Measurements from ENCODE around the gene FRG2B.
A peak's percentile ranks its signal among the peaks of the same experiment; 100 is the strongest.
"Not testable (repeated sequence)": the region's sequence is repeated elsewhere in the genome, so short reads cannot be mapped to it uniquely, and the experiment has no call there.

FRG2B gene

GRCh38 chr10:133626695-133627094 lies at the start of gene FRG2B:
TSS of gene FRG2B (minus strand) at chr10:133626795. CDS start at chr10:133626742, 53 bp downstream.
- DNase-seq (ENCODE audit: low spot score) = not testable (repeated sequence)

DNA sequence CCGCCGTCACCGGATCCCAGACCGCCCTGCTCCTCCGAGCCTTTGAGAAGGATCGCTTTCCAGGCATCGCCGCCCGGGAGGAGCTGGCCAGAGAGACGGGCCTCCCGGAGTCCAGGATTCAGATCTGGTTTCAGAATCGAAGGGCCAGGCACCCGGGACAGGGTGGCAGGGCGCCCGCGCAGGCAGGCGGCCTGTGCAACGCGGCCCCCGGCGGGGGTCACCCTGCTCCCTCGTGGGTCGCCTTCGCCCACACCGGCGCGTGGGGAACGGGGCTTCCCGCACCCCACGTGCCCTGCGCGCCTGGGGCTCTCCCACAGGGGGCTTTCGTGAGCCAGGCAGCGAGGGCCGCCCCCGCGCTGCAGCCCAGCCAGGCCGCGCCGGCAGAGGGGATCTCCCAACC lies 40.9 kb upstream of the FRG2B start:
- not testable (repeated sequence) for DNase-seq (ENCODE audit: low spot score)

DNA sequence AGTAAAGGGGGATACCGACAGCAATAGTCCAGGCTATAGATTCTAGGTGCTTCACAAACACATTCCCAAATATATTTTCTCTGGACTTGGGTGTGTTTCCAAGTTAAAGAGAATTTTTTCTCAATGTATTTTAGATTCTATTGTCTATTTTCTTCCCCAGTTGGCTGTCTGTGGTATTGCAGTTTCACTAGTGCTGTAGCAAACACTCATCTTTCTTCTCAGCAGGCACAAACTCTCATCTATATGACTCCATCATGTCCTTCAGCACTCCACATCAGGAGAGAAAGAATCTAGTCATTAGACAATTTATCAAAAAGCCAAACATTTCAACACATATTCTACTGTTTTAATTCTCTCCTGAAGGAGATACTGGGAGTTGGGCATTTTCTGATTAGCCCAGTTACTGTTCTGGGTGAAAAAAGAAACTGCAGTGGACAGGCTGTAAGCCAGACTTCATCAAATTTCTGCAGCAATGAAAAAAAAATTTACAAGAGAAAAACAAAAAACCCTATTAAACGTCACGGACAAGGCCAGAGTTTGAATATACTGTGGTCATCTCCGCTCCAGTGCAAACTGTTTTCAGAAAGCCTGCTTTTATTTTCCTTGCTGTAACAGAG lies 37.1 kb upstream of the FRG2B start:
- DNase-seq (ENCODE audit: low spot score) = not testable (repeated sequence)

- not testable (repeated sequence) for DNase-seq (ENCODE audit: low spot score)
Measured at GRCh38 chr10:133661122-133661521, 34.5 kb upstream of the FRG2B start.

GRCh38 chr10:133660516-133660915 lies 33.9 kb upstream of the FRG2B start:
- DNase-seq (ENCODE audit: low spot score) = not testable (repeated sequence)

DNA sequence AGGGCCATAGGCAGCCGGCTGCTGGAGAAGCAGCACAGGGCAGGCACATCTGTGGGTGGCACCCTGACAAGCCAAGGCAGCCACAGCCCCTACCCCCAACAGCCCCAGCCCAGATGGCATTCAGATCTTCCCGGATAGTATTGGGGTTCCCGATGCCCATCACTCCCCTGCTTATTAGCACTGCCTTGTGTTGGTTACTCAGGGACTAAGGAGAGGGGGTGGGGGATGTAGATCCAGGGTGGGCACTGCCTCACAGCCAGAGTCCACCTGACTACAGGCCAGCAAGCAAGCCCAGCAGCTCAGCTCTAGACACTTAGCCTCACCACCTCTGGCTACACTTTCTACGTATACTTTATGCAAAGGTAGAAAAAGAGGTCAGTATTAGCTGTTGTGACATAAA lies 30.7 kb upstream of the FRG2B start:
- not testable (repeated sequence) for DNase-seq (ENCODE audit: low spot score)

DNA sequence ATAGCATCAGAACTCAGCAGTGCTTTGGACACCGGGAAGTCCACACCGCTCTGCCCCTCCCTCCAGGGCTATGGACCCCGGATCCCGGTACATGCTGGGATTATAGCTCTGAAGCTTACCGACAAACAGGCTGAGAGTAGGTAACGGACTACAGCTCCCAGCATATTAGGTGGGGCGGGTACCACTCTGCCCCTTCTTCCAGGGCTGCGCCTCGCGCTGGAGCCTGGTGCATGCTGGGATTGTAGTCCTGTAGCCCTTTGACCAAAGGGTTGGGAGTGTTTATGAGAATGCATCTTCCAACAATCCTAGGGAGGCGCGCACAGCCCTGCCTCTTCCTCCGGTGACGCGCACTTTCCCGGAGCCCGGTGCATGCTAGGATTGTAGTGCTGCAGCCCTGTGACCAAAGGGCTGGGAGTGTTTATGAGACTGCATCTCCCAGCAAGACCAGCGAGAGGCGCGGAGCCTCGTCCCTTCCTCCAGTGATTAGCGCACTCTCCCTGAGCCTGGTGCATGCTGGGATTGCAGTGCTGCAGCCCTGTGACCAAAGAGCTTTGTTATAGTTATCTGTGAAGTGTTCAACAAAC lies 22.4 kb upstream of the FRG2B start:
- not testable (repeated sequence) for DNase-seq (ENCODE audit: low spot score)

DNA sequence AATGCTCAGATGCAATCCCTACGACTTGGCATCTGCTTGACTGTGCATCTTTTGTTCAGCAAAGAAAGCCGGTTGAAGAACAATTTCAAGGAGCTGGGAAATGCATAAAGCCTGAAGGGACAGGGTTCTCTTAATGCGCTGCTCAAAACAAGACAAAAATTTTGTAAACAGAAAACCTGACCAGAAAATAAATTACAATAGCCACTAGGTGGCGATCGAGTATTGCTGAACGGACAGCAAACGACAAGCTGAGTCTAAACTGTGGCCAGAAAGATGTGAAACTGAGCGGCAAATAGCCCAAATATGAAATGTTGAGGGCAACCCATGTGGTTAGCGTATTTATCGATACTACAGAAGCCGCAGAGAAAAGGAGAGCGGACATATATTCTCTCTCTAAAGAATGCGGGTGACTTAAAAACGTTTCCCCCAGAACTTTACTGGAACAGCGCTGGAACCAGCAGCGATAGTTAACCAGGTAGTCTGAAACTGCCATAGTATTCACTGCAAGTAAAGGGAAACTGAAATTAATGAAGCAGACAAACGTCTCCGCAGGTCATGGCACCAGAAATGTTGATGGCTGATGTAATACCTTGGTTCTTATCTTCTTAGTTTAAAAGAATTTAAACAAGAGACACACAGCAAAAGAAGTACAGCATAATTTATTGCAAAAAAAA lies 20.6 kb upstream of the FRG2B start:
- not testable (repeated sequence) for DNase-seq (ENCODE audit: low spot score)

- not testable (repeated sequence) for DNase-seq (ENCODE audit: low spot score)
Measured at GRCh38 chr10:133637846-133638235, 11.2 kb upstream of the FRG2B start.

- DNase-seq (ENCODE audit: low spot score) = not testable (repeated sequence)
Measured at GRCh38 chr10:133637202-133637845, 10.7 kb upstream of the FRG2B start.

GRCh38 chr10:133630723-133631249 lies 4.2 kb upstream of the FRG2B start:
- not testable (repeated sequence) for DNase-seq (ENCODE audit: low spot score)

DNA sequence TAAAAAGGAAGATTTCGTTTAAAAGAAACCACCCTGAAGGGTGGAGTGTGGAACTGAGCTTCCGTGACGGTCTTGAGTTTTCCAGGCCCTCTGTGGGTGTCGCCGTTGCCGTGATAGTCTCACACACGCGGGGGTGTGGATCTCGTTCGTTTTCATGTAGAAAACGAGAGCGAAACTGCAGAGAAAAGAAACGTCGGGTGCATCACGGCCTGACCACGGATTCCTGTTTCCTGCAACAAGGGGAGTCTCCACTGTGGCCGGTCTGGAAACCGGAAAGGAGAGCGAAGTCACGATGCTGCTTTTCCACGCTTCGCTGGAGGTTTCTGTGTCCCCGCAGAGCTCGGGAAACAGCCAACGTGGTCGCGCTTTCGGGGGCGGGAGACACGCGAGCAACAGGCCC lies 4.1 kb downstream of the FRG2B start:
- DNase-seq (ENCODE audit: low spot score) = not testable (repeated sequence)

GRCh38 chr10:133618851-133619250 lies 7.7 kb downstream of the FRG2B start:
- no peak for DNase-seq (ENCODE audit: low spot score)

DNA sequence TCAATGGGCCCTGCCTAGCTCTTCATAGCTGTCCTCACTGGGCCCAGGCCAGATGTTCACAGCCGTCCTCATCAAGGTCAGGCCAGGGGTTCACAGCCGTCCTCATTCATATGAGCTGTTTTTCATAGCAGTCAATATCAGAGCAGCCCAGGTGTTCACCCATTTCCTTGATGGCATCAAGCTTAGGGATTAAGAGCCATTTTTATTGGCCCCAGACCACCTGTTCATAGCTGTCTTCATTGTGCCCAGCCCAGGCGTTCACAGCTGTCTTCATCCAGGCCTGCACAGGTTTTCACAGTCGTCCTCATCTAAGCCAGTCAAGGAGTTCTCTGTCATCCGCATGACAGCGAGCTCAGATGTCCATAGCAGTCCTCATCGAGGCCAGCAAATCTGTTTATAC lies 9.4 kb downstream of the FRG2B start:
- DNase-seq (ENCODE audit: low spot score) = no peak

- no peak for DNase-seq (ENCODE audit: low spot score)
Measured at GRCh38 chr10:133616371-133617130, 10.0 kb downstream of the FRG2B start.

- no peak for DNase-seq (ENCODE audit: low spot score)
Measured at GRCh38 chr10:133614830-133615580, 11.6 kb downstream of the FRG2B start.

- no peak for DNase-seq (ENCODE audit: low spot score)
Measured at GRCh38 chr10:133613699-133614098, 12.9 kb downstream of the FRG2B start.

GRCh38 chr10:133611079-133611478 lies 15.5 kb downstream of the FRG2B start:
- no peak for DNase-seq (ENCODE audit: low spot score)

- peak; percentile 16 for DNase-seq (ENCODE audit: low spot score)
Measured at GRCh38 chr10:133608855-133609254, 17.7 kb downstream of the FRG2B start.

GRCh38 chr10:133603434-133603833 lies 23.2 kb downstream of the FRG2B start:
- not testable (repeated sequence) for DNase-seq (ENCODE audit: low spot score)

- no peak for DNase-seq (ENCODE audit: low spot score)
Measured at GRCh38 chr10:133600657-133601056, 25.9 kb downstream of the FRG2B start.
